HL-60 (cell line): ENCODE results near the gene C11orf91.

Source experiments
- GABPA ChIP-seq: IDR thresholded peaks from 2 replicates; pipeline ENCODE4 v1.6.1; 2012; ENCODE audit warnings: low read depth
- POLR2AphosphoS5 ChIP-seq: IDR thresholded peaks from 2 replicates; pipeline ENCODE4 v1.6.1; 2012; ENCODE audit warnings: low read depth
- SPI1 ChIP-seq: IDR thresholded peaks from 2 replicates; pipeline ENCODE4 v1.6.1; 2012; ENCODE audit warnings: low read depth, mild to moderate bottlenecking, borderline replicate concordance
- TF ChIP-seq, protein P1 (sequence below): IDR thresholded peaks from 2 replicates; pipeline ENCODE4 v1.6.1; 2012; ENCODE audit warnings: low read depth; ENCODE audit not compliant: insufficient replicate concordance
- TF ChIP-seq, protein P2 (sequence below): IDR thresholded peaks from one replicate; pipeline ENCODE4 v1.5.1; 2011; ENCODE audit warnings: low read length, control low read depth, inconsistent platforms; ENCODE audit not compliant: insufficient read depth

DNA sequence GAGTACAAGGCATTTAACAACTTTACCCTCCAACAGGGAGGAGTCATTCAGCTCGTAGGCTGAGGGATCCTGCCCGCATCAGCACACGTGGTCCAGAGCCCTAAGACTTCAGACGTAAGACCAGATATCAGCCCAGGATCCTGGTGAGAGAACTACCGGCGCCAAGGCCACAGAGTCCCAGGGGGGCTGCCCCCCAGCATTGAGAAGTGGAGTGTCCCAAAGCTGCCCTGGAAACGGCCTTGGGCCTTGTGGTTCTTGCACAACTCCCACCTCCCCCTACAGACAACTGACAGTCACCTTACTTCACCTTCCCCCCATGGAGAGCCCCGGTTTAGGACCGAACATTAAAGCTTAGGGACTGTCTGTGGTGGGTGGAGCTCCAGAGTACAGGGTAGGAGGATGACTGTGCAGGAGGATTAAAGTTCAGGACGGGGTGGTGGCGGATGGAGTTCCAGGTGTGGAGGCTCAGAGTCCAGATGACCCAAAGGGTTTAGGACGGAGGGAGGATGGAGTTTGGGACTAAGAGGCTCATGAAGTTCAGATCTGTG, 1.0 kb downstream of the C11orf91 start:
- TF ChIP-seq, protein P1, sequence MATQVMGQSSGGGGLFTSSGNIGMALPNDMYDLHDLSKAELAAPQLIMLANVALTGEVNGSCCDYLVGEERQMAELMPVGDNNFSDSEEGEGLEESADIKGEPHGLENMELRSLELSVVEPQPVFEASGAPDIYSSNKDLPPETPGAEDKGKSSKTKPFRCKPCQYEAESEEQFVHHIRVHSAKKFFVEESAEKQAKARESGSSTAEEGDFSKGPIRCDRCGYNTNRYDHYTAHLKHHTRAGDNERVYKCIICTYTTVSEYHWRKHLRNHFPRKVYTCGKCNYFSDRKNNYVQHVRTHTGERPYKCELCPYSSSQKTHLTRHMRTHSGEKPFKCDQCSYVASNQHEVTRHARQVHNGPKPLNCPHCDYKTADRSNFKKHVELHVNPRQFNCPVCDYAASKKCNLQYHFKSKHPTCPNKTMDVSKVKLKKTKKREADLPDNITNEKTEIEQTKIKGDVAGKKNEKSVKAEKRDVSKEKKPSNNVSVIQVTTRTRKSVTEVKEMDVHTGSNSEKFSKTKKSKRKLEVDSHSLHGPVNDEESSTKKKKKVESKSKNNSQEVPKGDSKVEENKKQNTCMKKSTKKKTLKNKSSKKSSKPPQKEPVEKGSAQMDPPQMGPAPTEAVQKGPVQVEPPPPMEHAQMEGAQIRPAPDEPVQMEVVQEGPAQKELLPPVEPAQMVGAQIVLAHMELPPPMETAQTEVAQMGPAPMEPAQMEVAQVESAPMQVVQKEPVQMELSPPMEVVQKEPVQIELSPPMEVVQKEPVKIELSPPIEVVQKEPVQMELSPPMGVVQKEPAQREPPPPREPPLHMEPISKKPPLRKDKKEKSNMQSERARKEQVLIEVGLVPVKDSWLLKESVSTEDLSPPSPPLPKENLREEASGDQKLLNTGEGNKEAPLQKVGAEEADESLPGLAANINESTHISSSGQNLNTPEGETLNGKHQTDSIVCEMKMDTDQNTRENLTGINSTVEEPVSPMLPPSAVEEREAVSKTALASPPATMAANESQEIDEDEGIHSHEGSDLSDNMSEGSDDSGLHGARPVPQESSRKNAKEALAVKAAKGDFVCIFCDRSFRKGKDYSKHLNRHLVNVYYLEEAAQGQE = no peak
- TF ChIP-seq, protein P2, sequence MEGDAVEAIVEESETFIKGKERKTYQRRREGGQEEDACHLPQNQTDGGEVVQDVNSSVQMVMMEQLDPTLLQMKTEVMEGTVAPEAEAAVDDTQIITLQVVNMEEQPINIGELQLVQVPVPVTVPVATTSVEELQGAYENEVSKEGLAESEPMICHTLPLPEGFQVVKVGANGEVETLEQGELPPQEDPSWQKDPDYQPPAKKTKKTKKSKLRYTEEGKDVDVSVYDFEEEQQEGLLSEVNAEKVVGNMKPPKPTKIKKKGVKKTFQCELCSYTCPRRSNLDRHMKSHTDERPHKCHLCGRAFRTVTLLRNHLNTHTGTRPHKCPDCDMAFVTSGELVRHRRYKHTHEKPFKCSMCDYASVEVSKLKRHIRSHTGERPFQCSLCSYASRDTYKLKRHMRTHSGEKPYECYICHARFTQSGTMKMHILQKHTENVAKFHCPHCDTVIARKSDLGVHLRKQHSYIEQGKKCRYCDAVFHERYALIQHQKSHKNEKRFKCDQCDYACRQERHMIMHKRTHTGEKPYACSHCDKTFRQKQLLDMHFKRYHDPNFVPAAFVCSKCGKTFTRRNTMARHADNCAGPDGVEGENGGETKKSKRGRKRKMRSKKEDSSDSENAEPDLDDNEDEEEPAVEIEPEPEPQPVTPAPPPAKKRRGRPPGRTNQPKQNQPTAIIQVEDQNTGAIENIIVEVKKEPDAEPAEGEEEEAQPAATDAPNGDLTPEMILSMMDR = no peak
- TF ChIP-seq POLR2AphosphoS5 (no peak), SPI1 (no peak), GABPA (no peak)
